ENCODE measurements around the gene TWNK. TPM values are rescaled to one million over a fixed set of nuclear protein-coding genes. Genes with fewer than 3 reads are reported as not detected.
A peak's percentile ranks its signal among the peaks of the same experiment; 100 is the strongest.

TWNK gene
- total RNA-seq, 2 donors from 2014 or later, result 13.6 to 34.2 TPM

GRCh38 chr10:101015582-101015973 is 28.2 kb downstream of the TWNK start:
- Mint-ChIP-seq H3K4me1 (ENCODE audit: low read depth in 2 of 2) (peaks cover 14 to 21% of the 10 kb centered on the region in 2 donors), H3K9me3 (no peaks in the 10 kb centered on the region), H3K36me3 (no peaks in the 10 kb centered on the region), H3K4me3 (no peak overlapping the region), H3K27me3 (peaks cover 27 to 34% of the 10 kb centered on the region in 2 donors), H3K27ac (no peak overlapping the region)
- ATAC-seq (no peak), DNase-seq (ENCODE audit: low spot score) (no peak)

GRCh38 chr10:101016814-101017213 is 29.5 kb downstream of the TWNK start:
- no peaks in the 10 kb centered on the region for H3K36me3 Mint-ChIP-seq
- no peaks in the 10 kb centered on the region for H3K9me3 Mint-ChIP-seq
- no peak overlapping the region for H3K4me3 Mint-ChIP-seq
- ATAC-seq, result no peak
- DNase-seq (ENCODE audit: low spot score), result no peak
- peaks cover 31 to 34% of the 10 kb centered on the region in 2 donors for H3K27me3 Mint-ChIP-seq
- H3K27ac Mint-ChIP-seq, result no peak overlapping the region
- peaks cover 14 to 21% of the 10 kb centered on the region in 2 donors for H3K4me1 Mint-ChIP-seq (ENCODE audit: low read depth in 2 of 2)

GRCh38 chr10:101018118-101018599 is 30.8 kb downstream of the TWNK start:
- Mint-ChIP-seq H3K4me3 (no peak overlapping the region), H3K27me3 (peaks cover 30 to 31% of the 10 kb centered on the region in 2 donors), H3K27ac (no peak overlapping the region), H3K9me3 (no peaks in the 10 kb centered on the region), H3K4me1 (ENCODE audit: low read depth in 2 of 2) (peaks cover 9 to 16% of the 10 kb centered on the region in 2 donors), H3K36me3 (no peaks in the 10 kb centered on the region)
- ATAC-seq (no peak), DNase-seq (ENCODE audit: low spot score) (no peak)

- no peak for DNase-seq (ENCODE audit: low spot score)
- Mint-ChIP-seq H3K27me3 (peaks cover 26 to 28% of the 10 kb centered on the region in 2 donors), H3K4me1 (ENCODE audit: low read depth in 2 of 2) (peaks cover 5 to 14% of the 10 kb centered on the region in 2 donors), H3K36me3 (no peaks in the 10 kb centered on the region), H3K27ac (no peak overlapping the region), H3K4me3 (no peak overlapping the region), H3K9me3 (no peaks in the 10 kb centered on the region)
- ATAC-seq, result peak; percentile 70 to 79
These were observed 31.5 kb downstream of the TWNK start for GRCh38 chr10:101018600-101019439.

- peaks cover 5 to 10% of the 10 kb centered on the region in 2 donors for H3K4me1 Mint-ChIP-seq (ENCODE audit: low read depth in 2 of 2)
- DNase-seq (ENCODE audit: low spot score), result no peak
- no peak overlapping the region for H3K27ac Mint-ChIP-seq
- ATAC-seq, result no peak
- H3K27me3 Mint-ChIP-seq, result peaks cover 26 to 28% of the 10 kb centered on the region in 2 donors
- H3K4me3 Mint-ChIP-seq, result no peak overlapping the region
- H3K9me3 Mint-ChIP-seq, result no peaks in the 10 kb centered on the region
- H3K36me3 Mint-ChIP-seq, result no peaks in the 10 kb centered on the region
These were observed 32.0 kb downstream of the TWNK start for GRCh38 chr10:101019440-101019703.

- Mint-ChIP-seq H3K36me3 (no peaks in the 10 kb centered on the region), H3K9me3 (no peaks in the 10 kb centered on the region), H3K27ac (no peak overlapping the region), H3K4me3 (no peak overlapping the region), H3K4me1 (ENCODE audit: low read depth in 2 of 2) (peaks cover 5 to 7% of the 10 kb centered on the region in 2 donors), H3K27me3 (peaks cover 23 to 28% of the 10 kb centered on the region in 2 donors)
- ATAC-seq (no peak), DNase-seq (ENCODE audit: low spot score) (no peak)
These were observed 33.2 kb downstream of the TWNK start for GRCh38 chr10:101020427-101021075.

- peaks cover 21 to 23% of the 10 kb centered on the region in 2 donors for H3K27me3 Mint-ChIP-seq
- H3K9me3 Mint-ChIP-seq, result no peaks in the 10 kb centered on the region
- no peak overlapping the region for H3K27ac Mint-ChIP-seq
- no peak for ATAC-seq
- no peaks in the 10 kb centered on the region for H3K36me3 Mint-ChIP-seq
- H3K4me1 Mint-ChIP-seq (ENCODE audit: low read depth in 2 of 2), result peaks cover 5 to 7% of the 10 kb centered on the region in 2 donors
- H3K4me3 Mint-ChIP-seq, result no peak overlapping the region
- no peak for DNase-seq (ENCODE audit: low spot score)
These were observed 33.9 kb downstream of the TWNK start for GRCh38 chr10:101021239-101021638.

GRCh38 chr10:101021692-101022251 is 34.4 kb downstream of the TWNK start:
- H3K27ac Mint-ChIP-seq, result no peak overlapping the region
- ATAC-seq, result no peak
- H3K9me3 Mint-ChIP-seq, result no peaks in the 10 kb centered on the region
- DNase-seq (ENCODE audit: low spot score), result no peak
- no peaks in the 10 kb centered on the region for H3K36me3 Mint-ChIP-seq
- peaks cover 16 to 18% of the 10 kb centered on the region in 2 donors for H3K27me3 Mint-ChIP-seq
- H3K4me3 Mint-ChIP-seq, result no peak overlapping the region
- H3K4me1 Mint-ChIP-seq (ENCODE audit: low read depth in 2 of 2), result peaks cover 5 to 7% of the 10 kb centered on the region in 2 donors

- ATAC-seq (no peak), DNase-seq (ENCODE audit: low spot score) (no peak)
- Mint-ChIP-seq H3K4me3 (no peak overlapping the region), H3K4me1 (ENCODE audit: low read depth in 2 of 2) (peaks cover 5 to 7% of the 10 kb centered on the region in 2 donors), H3K27me3 (peaks cover 8 to 10% of the 10 kb centered on the region in 2 donors), H3K9me3 (no peaks in the 10 kb centered on the region), H3K27ac (no peak overlapping the region), H3K36me3 (no peaks in the 10 kb centered on the region)
These were observed 35.8 kb downstream of the TWNK start for GRCh38 chr10:101022967-101023705.

- DNase-seq (ENCODE audit: low spot score), result no peak
- peaks cover 0 to 2% of the 10 kb centered on the region in 2 donors for H3K27me3 Mint-ChIP-seq
- no peak overlapping the region for H3K4me3 Mint-ChIP-seq
- peaks cover 6 to 10% of the 10 kb centered on the region in 2 donors for H3K4me1 Mint-ChIP-seq (ENCODE audit: low read depth in 2 of 2)
- H3K36me3 Mint-ChIP-seq, result no peaks in the 10 kb centered on the region
- H3K27ac Mint-ChIP-seq, result no peak overlapping the region
- no peaks in the 10 kb centered on the region for H3K9me3 Mint-ChIP-seq
- ATAC-seq, result no peak
These were observed 39.9 kb downstream of the TWNK start for GRCh38 chr10:101027106-101027720.

GRCh38 chr10:101028446-101029337 is 41.3 kb downstream of the TWNK start:
- ATAC-seq, result no peak
- H3K27ac Mint-ChIP-seq, result no peak overlapping the region
- peaks cover 15 to 22% of the 10 kb centered on the region in 2 donors for H3K4me1 Mint-ChIP-seq (ENCODE audit: low read depth in 2 of 2)

GRCh38 chr10:101029520-101030295 is 42.4 kb downstream of the TWNK start:
- Mint-ChIP-seq H3K4me3 (no peak overlapping the region), H3K27ac (no peak overlapping the region), H3K27me3 (peaks cover 0 to 2% of the 10 kb centered on the region in 2 donors), H3K4me1 (ENCODE audit: low read depth in 2 of 2) (peaks cover 15 to 22% of the 10 kb centered on the region in 2 donors), H3K36me3 (no peaks in the 10 kb centered on the region), H3K9me3 (no peaks in the 10 kb centered on the region)
- ATAC-seq (no peak), DNase-seq (ENCODE audit: low spot score) (no peak)

More at GRCh38 chr10:101028446-101029337, 41.3 kb downstream of the TWNK start:
- no peaks in the 10 kb centered on the region for H3K9me3 Mint-ChIP-seq
- peaks cover 0 to 2% of the 10 kb centered on the region in 2 donors for H3K27me3 Mint-ChIP-seq
- no peak for DNase-seq (ENCODE audit: low spot score)
- H3K36me3 Mint-ChIP-seq, result no peaks in the 10 kb centered on the region
- H3K4me3 Mint-ChIP-seq, result no peak overlapping the region

Measured in natural killer cell treated with Interleukin-12 subunit alpha and Interleukin-12 subunit beta and Interleukin-15 and Interleukin-18, amount 100 ng/mL, for 72 hours (primary cell).